Neutrophil (primary cell): Measurements from ENCODE around the gene PNMT.

Experiments used
- H3K27ac ChIP-seq: fragments of 200-600 bp; sonication (generic); 2 replicates; pipeline ENCODE4 v1.5.1; 2016; ENCODE audit warnings: mild to moderate bottlenecking, moderate library complexity
- H3K27me3 ChIP-seq: fragments of 200-600 bp; sonication (generic); 2 replicates; pipeline ENCODE4 v1.6.0; 2016; ENCODE audit warnings: mild to moderate bottlenecking
- H3K36me3 ChIP-seq: fragments of 200-600 bp; sonication (generic); 2 replicates; pipeline ENCODE4 v1.5.1; 2017
- H3K4me1 ChIP-seq, 2 experiments: fragments of 200-600 bp in 1 of 2; sonication (generic) in 1 of 2; 1 replicate in 1 of 2; 2 replicates in 1 of 2; pipeline versions ENCODE4 v1.5.1 to v1.6.1; 2013 to 2016; ENCODE audit warnings: low read depth in 1 of 2, low read length in 1 of 2, mild to moderate bottlenecking in 1 of 2, moderate library complexity in 1 of 2; ENCODE audit not compliant: control insufficient read depth in 1 of 2, insufficient read depth in 1 of 2
- H3K4me3 ChIP-seq, 2 experiments: fragments of 200-600 bp in 1 of 2; sonication (generic) in 1 of 2; 1 replicate in 1 of 2; 2 replicates in 1 of 2; pipeline ENCODE4 v1.5.1; 2013 to 2016; ENCODE audit warnings: low read depth in 1 of 2, low read length in 1 of 2, mild to moderate bottlenecking in 1 of 2, moderate library complexity in 1 of 2
- H3K9me3 ChIP-seq: fragments of 200-600 bp; sonication (generic); 2 replicates; pipeline ENCODE4 v1.5.1; 2016
- TF ChIP-seq, protein P1 (sequence below): fragments of 200-600 bp; sonication (generic); IDR thresholded peaks from 2 replicates; pipeline ENCODE4 v1.5.1; 2016; ENCODE audit warnings: antibody characterized with exemption

PNMT gene

DNA sequence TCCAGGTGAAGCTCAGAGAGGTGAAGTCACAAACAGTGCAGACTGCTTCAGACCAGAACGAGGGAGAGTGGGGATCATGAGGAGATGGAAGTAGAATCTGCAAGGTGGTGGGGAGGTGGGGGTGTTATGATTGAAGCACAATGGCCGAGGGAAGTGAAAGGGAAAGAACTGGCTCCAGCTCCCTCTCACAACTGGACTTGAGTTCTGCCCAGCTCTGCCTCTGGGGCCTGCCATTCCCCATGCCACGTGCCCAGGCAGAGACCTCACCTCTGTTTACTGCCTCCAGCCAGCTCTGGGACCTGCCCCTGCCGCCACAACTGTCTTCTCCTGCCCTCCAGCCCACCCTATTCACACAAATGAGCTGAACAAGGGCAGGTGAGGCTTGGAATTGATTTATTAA lies 2.5 kb downstream of the PNMT start:
- TF ChIP-seq, protein P1, sequence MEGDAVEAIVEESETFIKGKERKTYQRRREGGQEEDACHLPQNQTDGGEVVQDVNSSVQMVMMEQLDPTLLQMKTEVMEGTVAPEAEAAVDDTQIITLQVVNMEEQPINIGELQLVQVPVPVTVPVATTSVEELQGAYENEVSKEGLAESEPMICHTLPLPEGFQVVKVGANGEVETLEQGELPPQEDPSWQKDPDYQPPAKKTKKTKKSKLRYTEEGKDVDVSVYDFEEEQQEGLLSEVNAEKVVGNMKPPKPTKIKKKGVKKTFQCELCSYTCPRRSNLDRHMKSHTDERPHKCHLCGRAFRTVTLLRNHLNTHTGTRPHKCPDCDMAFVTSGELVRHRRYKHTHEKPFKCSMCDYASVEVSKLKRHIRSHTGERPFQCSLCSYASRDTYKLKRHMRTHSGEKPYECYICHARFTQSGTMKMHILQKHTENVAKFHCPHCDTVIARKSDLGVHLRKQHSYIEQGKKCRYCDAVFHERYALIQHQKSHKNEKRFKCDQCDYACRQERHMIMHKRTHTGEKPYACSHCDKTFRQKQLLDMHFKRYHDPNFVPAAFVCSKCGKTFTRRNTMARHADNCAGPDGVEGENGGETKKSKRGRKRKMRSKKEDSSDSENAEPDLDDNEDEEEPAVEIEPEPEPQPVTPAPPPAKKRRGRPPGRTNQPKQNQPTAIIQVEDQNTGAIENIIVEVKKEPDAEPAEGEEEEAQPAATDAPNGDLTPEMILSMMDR: no peak
- H3K27ac ChIP-seq: no peak overlapping the region
- no peaks in the 10 kb centered on the region for H3K36me3 ChIP-seq
- H3K4me3 ChIP-seq: no peak overlapping the region
- H3K9me3 ChIP-seq: no peaks in the 10 kb centered on the region
- peaks cover 76% of the 10 kb centered on the region for H3K27me3 ChIP-seq
- peaks cover 6 to 13% of the 10 kb centered on the region in 2 experiments for H3K4me1 ChIP-seq

DNA sequence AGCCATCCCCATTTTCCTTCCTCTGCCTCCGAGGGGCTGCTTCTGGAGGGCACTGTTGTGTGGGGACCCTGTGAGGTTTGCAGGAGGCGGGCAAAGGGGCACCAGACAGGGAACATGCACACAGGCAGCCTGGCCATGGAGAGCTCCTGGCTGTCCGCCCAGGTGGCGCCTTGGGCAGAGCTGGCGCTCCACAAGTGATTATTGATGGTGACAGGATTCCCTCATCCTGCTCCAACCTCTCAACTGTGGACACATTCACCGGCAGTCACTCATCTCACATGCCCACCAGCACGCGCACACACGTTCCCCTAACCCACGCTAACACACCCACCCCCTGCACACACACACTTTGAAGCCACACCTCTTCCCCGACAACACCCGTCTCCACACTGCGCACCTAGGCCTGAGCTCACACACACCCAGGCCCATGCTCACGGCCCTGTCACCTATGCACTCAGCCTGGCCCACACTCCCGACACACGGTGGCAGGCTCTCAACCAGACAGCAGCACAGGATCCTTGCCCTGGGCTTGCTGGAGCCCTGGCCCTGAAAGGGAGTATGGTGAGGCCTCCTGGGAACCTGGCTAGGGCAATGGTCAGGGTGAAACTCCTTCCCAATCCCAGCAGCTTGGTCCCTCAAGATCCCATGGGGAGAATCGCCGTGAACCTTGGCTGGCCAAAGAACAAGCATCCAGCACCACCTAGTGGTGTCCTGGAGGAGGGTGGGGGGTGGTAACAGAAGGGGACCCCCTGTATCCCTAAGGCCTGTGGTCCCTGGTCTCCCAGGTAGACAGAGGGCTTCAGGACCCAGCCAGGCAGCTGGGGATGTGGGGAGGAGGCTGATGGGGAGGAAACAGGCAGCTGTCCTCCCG lies 3.6 kb downstream of the PNMT start:
- Histone ChIP-seq H3K4me3 (no peak overlapping the region), H3K9me3 (no peaks in the 10 kb centered on the region), H3K4me1 (peaks cover 6 to 13% of the 10 kb centered on the region in 2 experiments), H3K27me3 (peaks cover 64% of the 10 kb centered on the region), H3K27ac (no peak overlapping the region), H3K36me3 (no peaks in the 10 kb centered on the region)
- TF ChIP-seq, protein P1: no peak

DNA sequence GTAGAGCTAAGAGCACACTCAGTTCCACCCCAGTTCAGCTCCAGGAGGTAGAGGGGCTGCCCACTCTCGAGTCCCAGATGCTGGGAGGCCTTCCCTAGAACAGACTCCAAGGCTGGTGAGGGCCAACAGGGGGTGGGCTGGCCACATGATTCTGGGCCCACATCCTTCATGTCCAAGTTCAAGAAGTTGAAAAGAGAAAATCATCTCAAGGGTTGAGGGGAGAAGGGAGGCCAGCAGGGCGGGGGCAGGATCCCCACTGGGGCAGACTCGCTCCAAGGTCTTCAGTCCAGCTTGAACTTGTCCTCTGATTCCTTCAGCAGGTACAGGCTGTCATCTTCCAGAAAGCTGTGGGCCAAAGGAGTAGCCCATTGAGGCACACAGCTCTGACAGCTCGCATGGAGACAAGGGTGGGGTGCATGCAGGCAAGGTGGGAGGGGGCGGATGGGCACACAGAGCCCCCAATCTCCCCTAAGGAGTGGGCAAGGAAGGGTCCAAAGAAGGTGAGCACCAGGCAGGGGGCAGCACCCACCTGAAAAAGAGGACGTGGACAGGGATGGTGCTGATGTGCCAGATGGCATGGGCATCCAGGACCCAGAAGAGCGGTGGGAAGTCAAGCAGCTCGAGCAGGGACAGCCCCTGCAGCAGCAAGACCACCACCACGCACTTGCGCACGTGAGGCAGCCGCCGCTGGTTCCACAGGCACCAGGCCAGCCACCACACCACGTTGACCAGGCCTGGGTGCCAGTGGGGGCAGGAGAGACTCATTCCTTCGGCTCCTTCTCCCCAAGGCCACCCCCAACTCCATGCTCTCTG lies 4.5 kb downstream of the PNMT start:
- Histone ChIP-seq H3K27ac (no peak overlapping the region), H3K27me3 (peaks cover 56% of the 10 kb centered on the region), H3K9me3 (no peaks in the 10 kb centered on the region), H3K4me1 (peaks cover 6 to 8% of the 10 kb centered on the region in 2 experiments), H3K4me3 (no peak overlapping the region), H3K36me3 (no peaks in the 10 kb centered on the region)
- TF ChIP-seq, protein P1: no peak

DNA sequence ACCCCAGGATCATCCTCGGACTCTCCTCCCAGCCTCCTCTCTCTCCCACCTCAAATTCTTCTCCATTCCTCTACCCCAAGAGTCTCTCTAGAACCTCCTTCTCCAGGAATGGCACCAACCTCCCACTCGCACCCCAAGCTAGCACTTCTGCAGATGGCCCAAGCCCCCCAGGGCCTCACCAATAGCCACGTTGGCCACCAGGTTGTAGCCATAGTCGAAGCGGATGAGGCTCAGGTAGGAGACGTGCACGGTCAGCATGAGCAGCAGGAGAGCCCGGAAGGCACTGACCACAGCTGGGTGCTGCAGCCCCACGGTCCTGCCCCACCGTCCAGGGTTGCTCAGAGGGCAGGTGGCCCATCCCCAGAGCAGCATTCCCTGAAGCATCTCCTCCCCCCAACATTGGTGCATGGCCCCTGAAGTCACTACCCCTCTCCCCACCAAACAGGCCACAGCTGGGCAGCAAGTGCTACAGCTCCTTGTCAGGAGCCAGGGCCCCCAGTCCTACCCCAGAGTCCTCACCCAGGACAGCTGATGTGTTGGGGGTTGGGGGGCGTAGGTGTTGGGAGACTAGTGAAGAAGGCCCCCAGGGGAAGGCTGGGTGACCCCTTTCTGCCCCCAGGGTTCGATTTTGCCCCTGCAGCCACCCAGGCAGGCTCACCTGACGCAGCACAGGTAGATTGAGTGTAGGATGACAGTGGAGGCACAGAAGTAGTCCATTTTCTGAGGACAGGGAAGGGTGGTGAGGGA lies 5.3 kb downstream of the PNMT start:
- peaks cover 48% of the 10 kb centered on the region for H3K27me3 ChIP-seq
- no peaks in the 10 kb centered on the region for H3K36me3 ChIP-seq
- H3K4me3 ChIP-seq: no peak overlapping the region
- peaks cover under 1 to 2% of the 10 kb centered on the region in 2 experiments for H3K4me1 ChIP-seq
- TF ChIP-seq, protein P1: no peak
- H3K27ac ChIP-seq: no peak overlapping the region
- H3K9me3 ChIP-seq: no peaks in the 10 kb centered on the region

DNA sequence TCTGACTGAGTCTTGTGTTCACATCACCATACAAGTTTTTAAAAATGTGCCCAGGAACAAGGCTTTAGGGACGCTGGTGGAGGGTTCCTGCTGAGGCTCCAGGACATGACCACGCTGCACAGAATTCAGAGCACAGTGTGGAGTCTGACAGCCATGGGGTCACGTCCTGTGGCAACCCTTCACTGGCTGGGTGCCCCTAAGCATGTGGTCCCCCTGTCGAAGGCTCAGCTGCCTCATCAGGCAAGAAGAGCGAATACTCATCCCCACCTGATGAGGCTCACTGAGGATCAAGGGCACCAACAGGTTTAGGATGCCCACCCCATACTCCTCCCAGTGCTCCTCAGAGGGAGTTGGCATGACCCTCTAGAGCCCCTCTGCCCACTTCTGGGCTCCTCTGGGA lies 5.9 kb downstream of the PNMT start:
- Histone ChIP-seq H3K27me3 (peaks cover 41% of the 10 kb centered on the region), H3K4me3 (no peak overlapping the region), H3K27ac (no peak overlapping the region), H3K4me1 (no peaks in the 10 kb centered on the region), H3K36me3 (no peaks in the 10 kb centered on the region), H3K9me3 (no peaks in the 10 kb centered on the region)
- TF ChIP-seq, protein P1: no peak
